HepG2 (cell line): ENCODE results near the gene IQCE. TPM values are rescaled to one million over a fixed set of nuclear protein-coding genes. Genes with fewer than 3 reads are reported as not detected.

Source experiments
- AGO1 ChIP-seq: fragments of 200-400 bp; formaldehyde crosslinking; IDR thresholded peaks from 2 replicates; pipeline ENCODE4 v1.6.1; 2017; ENCODE audit warnings: mild to moderate bottlenecking, low read depth, low read length, moderate library complexity; ENCODE audit not compliant: poor library complexity, severe bottlenecking
- CCDC6 ChIP-seq: sonication (generic); formaldehyde crosslinking; IDR thresholded peaks from 2 replicates; pipeline ENCODE4 v1.8.1; 2022; ENCODE audit warnings: mild to moderate bottlenecking, missing genetic modification reagents, moderate library complexity
- MAFF ChIP-seq: IDR thresholded peaks from 2 replicates; pipeline ENCODE4 v1.6.1; 2011; ENCODE audit warnings: low read depth, low read length, improper control_type of control experiment
- MNT ChIP-seq: fragments of 450-650 bp; IDR thresholded peaks from 2 replicates; pipeline ENCODE4 v1.6.1; 2016
- MXD1 ChIP-seq: sonication (generic); formaldehyde crosslinking; IDR thresholded peaks from 2 replicates; pipeline ENCODE4 v1.4.0; 2020; ENCODE audit warnings: mild to moderate bottlenecking, missing genetic modification reagents
- SIX1 ChIP-seq: sonication (generic); formaldehyde crosslinking; IDR thresholded peaks from 2 replicates; pipeline ENCODE4 v1.4.0; 2020; ENCODE audit warnings: missing genetic modification reagents, borderline replicate concordance
- TAF1 ChIP-seq: sonication (generic); formaldehyde crosslinking; IDR thresholded peaks from 2 replicates; pipeline ENCODE4 v1.4.0; 2020; ENCODE audit warnings: missing genetic modification reagents
- TRIM22 ChIP-seq: fragments of 450-650 bp; IDR thresholded peaks from 2 replicates; pipeline ENCODE4 v1.6.1; 2017
- ZNF235 ChIP-seq: sonication (generic); formaldehyde crosslinking; IDR thresholded peaks from 2 replicates; pipeline ENCODE4 v1.8.1; 2023; ENCODE audit warnings: mild to moderate bottlenecking, missing genetic modification reagents, borderline replicate concordance
- ZNF263 ChIP-seq: sonication (generic); formaldehyde crosslinking; IDR thresholded peaks from 2 replicates; pipeline ENCODE4 v1.4.0; 2020; ENCODE audit warnings: missing genetic modification reagents
- ZNF567 ChIP-seq: sonication (generic); formaldehyde crosslinking; IDR thresholded peaks from 2 replicates; pipeline ENCODE4 v1.8.1; 2023; ENCODE audit warnings: mild to moderate bottlenecking, missing genetic modification reagents, borderline replicate concordance
- ZNF597 ChIP-seq: sonication (generic); formaldehyde crosslinking; IDR thresholded peaks from 2 replicates; pipeline ENCODE4 v1.5.0; 2020; ENCODE audit warnings: missing genetic modification reagents
- ZNF629 ChIP-seq: sonication (generic); formaldehyde crosslinking; conservative IDR thresholded peaks from 2 replicates; pipeline ENCODE4 v1.5.0; 2020; ENCODE audit warnings: missing genetic modification reagents
- ZNF687 ChIP-seq: sonication (generic); formaldehyde crosslinking; IDR thresholded peaks from 2 replicates; pipeline ENCODE4 v1.5.1; 2020; ENCODE audit warnings: mild to moderate bottlenecking, missing genetic modification reagents, moderate library complexity
- ZNF7 ChIP-seq: IDR thresholded peaks from 2 replicates; pipeline ENCODE4 v1.6.1; 2016; ENCODE audit warnings: missing biosample characterization, missing genetic modification reagents
- ZNF766 ChIP-seq: sonication (generic); formaldehyde crosslinking; IDR thresholded peaks from 2 replicates; pipeline ENCODE4 v1.5.0; 2020; ENCODE audit warnings: missing genetic modification reagents, borderline replicate concordance
- ZNF800 ChIP-seq: sonication (generic); formaldehyde crosslinking; IDR thresholded peaks from 2 replicates; pipeline ENCODE4 v1.4.0; 2020; ENCODE audit warnings: missing genetic modification reagents
- ZNF879 ChIP-seq: sonication (generic); formaldehyde crosslinking; IDR thresholded peaks from 2 replicates; pipeline ENCODE4 v1.8.1; 2023; ENCODE audit warnings: missing genetic modification reagents
- polyA plus RNA-seq, 8 experiments: library from polyadenylated mRNA; depleted of rRNA in 3 of 8; stranded (reverse) in 7 of 8; unstranded in 1 of 8; fragments of >200 nt; fragmentation: Illumina TruSeq in 4 of 8; extraction: Trizol in 4 of 8; gene quantifications; 2 replicates each; pipeline versions ENCODE4 v1.2.1 to v1.2.3, GENCODE V29; 2011 to 2016; ENCODE audit warnings: low read depth in 4 of 8, missing spikeins in 1 of 8, mixed read lengths in 1 of 8; ENCODE audit not compliant: insufficient read depth in 1 of 8
- total RNA-seq, 5 experiments: library from RNA; depleted of rRNA; stranded (reverse); fragments of >200 nt; fragmentation: Illumina TruSeq; extraction: Trizol; gene quantifications; 2 replicates each; pipeline ENCODE4 v1.2.3, GENCODE V29; 2016; ENCODE audit warnings: low read depth in 1 of 5

The IQCE gene
- total and polyA plus RNA-seq, 2 of the 13 experiments (the other 11 are each of a cell fraction or from before 2014, with no cell fraction given), result 1.5 to 2.5 TPM

- TF ChIP-seq MNT (peak; percentile 89), CCDC6 (CRISPR knock-in tag) (no peak), TRIM22 (no peak), ZNF766 (CRISPR knock-in tag) (peak; percentile 81), ZNF263 (peak; percentile 80), ZNF235 (CRISPR knock-in tag) (peak; percentile 87; the same call in 1 of the 2 replicates), SIX1 (no peak; the same call in 1 of the 2 replicates), ZNF800 (CRISPR knock-in tag) (peak; percentile 81; the same call in 1 of the 2 replicates), ZNF879 (CRISPR knock-in tag) (no peak), AGO1 (no peak), ZNF7 (CRISPR knock-in tag) (0 out of 2 replicates have a peak, but pooled peaks have one; percentile 3), ZNF629 (CRISPR knock-in tag) (peak; percentile 57), TAF1 (CRISPR knock-in tag) (no peak; the same call in 1 of the 2 replicates), MAFF (no peak), ZNF687 (CRISPR knock-in tag) (peak; percentile 98), ZNF567 (CRISPR knock-in tag) (peak; percentile 22; the same call in 1 of the 2 replicates), MXD1 (peak; percentile 81), ZNF597 (no peak)
Measured at GRCh38 chr7:2638224-2638991, 79.6 kb downstream of the IQCE start (continued).
